GM13977 (cell line): Measurements from ENCODE around the gene FIG4.
A peak's percentile ranks its signal among the peaks of the same experiment; 100 is the strongest.
"Not testable (repeated sequence)": the region's sequence is repeated elsewhere in the genome, so short reads cannot be mapped to it uniquely, and the experiment has no call there.

Source experiments
- DNase-seq: peaks from one replicate; pipeline ENCODE4 v3.0.0; 2012; ENCODE audit warnings: low spot score
- in situ Hi-C: fragments of 300-500 bp; cut with MboI; formaldehyde crosslinking; loops from one replicate; pipeline ENCODE4 v1.12.0; 2022; ENCODE audit warnings: low sequenced_read_pairs, low pct_unique_long_range_greater_than_20kb, mixed read lengths, inconsistent platforms; ENCODE audit not compliant: unreplicated experiment
- TF ChIP-seq, protein P1 (sequence below): IDR thresholded peaks from 2 replicates; pipeline ENCODE4 v1.5.1; 2012; ENCODE audit warnings: mild to moderate bottlenecking, control low read depth; ENCODE audit not compliant: insufficient read depth; ENCODE audit errors: extremely low read depth, missing control alignments

The FIG4 gene

DNA sequence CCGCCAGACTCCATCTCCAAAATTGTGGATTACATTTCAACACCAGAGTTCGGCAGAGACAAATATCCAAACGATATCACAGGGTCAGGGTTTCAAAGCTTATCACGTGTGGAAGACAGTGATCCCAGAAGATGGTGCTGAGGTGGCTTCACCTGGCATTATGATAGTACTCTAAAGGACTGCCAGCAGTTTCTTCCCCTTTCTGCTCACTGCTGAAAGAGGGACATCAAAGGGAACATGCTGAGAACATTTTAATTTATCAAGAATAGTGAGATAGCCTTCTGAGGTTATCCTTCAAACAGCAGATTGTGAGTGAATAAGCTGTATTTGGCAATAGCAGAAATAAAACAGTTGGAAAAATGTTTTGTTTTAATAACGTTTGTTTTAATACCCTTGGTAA, 79.7 kb downstream of the FIG4 start:
- TF ChIP-seq, protein P1, sequence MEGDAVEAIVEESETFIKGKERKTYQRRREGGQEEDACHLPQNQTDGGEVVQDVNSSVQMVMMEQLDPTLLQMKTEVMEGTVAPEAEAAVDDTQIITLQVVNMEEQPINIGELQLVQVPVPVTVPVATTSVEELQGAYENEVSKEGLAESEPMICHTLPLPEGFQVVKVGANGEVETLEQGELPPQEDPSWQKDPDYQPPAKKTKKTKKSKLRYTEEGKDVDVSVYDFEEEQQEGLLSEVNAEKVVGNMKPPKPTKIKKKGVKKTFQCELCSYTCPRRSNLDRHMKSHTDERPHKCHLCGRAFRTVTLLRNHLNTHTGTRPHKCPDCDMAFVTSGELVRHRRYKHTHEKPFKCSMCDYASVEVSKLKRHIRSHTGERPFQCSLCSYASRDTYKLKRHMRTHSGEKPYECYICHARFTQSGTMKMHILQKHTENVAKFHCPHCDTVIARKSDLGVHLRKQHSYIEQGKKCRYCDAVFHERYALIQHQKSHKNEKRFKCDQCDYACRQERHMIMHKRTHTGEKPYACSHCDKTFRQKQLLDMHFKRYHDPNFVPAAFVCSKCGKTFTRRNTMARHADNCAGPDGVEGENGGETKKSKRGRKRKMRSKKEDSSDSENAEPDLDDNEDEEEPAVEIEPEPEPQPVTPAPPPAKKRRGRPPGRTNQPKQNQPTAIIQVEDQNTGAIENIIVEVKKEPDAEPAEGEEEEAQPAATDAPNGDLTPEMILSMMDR = no peak
- DNase-seq = no peak
- in situ Hi-C loops = no loop called here

DNA sequence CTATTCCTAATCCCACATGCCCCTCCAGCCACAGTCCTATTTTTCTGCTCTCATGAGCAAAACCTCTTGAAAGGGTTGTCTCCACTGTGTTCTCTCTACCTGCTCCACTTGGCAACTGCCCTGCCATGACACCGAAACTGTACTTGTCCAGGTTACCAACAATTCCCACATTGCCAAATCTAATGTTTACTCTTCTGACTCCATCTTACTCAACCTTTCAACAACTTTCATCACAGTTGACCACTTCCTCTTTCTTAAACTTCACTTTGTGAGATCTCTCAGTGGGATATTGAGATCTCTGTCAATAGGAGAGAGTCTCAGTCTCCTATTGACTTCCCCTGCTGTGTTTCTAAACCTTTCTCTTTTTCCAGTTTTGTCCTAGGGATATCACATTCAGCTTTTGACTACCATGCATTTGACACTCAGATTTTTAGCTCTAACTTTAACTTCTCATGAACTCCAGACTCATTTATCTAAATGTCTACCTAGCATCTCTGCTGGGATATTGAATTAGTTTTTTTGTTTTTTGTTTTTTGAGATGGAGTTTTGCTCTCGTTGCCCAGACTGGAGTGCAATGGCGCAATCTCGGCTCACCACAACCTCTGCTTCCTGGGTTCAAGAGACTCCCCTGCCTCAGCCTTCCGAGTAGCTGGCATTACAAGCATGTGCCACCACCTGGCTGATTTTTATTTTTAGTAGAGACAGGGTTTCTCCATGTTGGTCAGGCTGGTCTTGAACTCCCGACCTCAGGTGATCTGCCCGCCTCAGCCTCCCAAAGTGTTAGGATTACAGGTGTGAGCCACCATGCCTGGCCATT, 81.1 kb downstream of the FIG4 start:
- in situ Hi-C loops, DNase-seq: not testable (repeated sequence)

DNA sequence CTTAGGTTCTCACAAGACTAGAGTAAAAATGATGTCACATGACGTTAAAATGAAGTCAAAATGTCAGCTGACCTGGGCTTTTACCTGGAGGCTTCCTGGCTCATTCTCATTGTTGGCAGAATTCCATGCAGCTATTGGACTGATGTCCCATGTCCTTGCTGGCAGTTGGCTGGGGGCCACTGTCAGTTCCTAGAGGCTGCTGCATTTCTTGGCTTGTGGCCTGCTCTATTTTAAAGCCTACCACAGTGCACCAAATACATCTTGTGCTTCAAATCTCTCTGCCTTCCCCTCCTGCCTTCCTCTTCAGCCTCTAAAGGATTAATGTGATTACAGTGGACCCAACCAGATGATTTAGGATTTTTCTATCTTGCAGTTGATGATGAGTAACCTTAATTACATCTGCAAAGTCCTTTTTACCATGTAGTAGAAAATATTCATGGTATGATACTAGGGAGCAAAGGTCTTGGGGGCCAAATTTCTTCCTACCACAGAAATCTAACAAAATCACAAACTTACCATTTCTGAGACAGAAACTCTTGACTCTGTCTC, 81.9 kb downstream of the FIG4 start:
- TF ChIP-seq, protein P1 = no peak
- in situ Hi-C loops = no loop called here
- DNase-seq = no peak

DNA sequence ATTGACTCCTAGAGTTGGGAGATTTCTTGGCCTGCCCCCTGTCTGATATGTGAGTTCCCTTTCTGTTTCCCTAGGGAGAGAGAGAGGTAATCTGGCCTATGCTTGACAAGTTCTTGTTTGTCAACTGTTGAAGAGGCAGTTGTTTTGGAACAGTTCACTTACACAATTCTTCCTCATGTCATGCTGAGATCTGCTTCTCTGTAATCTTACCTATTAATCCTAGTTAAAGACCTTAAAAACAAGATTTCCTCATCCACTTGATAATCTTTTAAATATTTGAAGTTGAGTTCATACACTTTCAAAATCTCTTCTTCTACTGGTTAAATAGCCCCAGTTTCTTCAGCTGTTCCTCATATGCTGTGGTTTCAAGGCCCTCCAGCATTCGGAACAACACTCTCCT, 89.9 kb downstream of the FIG4 start:
- TF ChIP-seq, protein P1 = no peak
- DNase-seq = no peak
- in situ Hi-C loops = no loop called here

DNA sequence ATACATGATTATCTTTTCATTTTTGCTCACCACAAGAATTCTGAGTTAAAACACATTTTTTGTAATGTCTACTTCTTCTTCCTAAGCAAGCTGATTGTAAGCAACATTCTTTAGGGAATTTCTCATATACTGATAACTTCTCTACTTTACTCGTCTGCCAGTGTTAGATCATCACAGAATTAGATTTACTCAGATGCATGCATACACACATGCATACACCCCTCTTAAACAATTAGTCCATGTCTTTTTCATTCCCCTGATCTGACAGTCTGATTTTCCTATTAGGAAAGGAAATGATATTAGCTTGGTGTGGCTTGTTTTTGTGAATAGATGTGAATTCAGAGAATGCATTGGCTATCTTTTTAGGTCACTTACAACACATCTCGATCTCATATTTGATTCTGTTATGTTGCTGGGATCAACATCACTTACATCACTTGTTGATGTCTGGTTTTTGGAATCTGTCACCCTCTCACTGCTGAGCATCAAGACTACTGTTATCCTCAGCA, 91.4 kb downstream of the FIG4 start:
- DNase-seq = no peak
- in situ Hi-C loops = no loop called here
- TF ChIP-seq, protein P1 = no peak

GRCh38 chr6:109783250-109783986, 92.3 kb downstream of the FIG4 start:
- no peak for DNase-seq
- TF ChIP-seq, protein P1 = peak; percentile 27
- in situ Hi-C loops = no loop called here
